ENCODE results near the gene HAVCR1. TPM values are rescaled to one million over a fixed set of nuclear protein-coding genes. Genes with fewer than 3 reads are reported as not detected.
"Not testable (repeated sequence)": the region's sequence is repeated elsewhere in the genome, so short reads cannot be mapped to it uniquely, and the experiment has no call there.

The HAVCR1 gene
- total RNA-seq, 1 experiment from 2014 or later: not detected

GRCh38 chr5:157050050-157050449 lies 8.9 kb downstream of the HAVCR1 start:
- ChIA-PET CTCF (interaction anchor here (0.6 to 1.9 kb wide), 2 partner anchors 82 to 1777 kb away, joined by 3 to 5 read pairs; no protein-coding TSS in a partner anchor), POLR2A (no interaction called here)
- intact Hi-C loops (cut with micrococcal nuclease): no loop called here
- BruUV-seq (replicated peaks): no TSS peak
- no peak for TF ChIP-seq CTCF (IDR thresholded peaks at IDR 0.05; ENCODE audit: unreplicated experiment)
- Mint-ChIP-seq H3K9me3 (ENCODE audit: unreplicated experiment) (no peaks in the 10 kb centered on the region), H3K4me1 (ENCODE audit: insufficient read depth, unreplicated experiment) (peaks cover 21% of the 10 kb centered on the region), H3K36me3 (ENCODE audit: insufficient read depth, unreplicated experiment) (no peaks in the 10 kb centered on the region), H3K4me3 (ENCODE audit: unreplicated experiment) (no peak overlapping the region), H3K27ac (ENCODE audit: low read depth, unreplicated experiment) (peak overlapping the region; percentile 8), H3K27me3 (ENCODE audit: insufficient read depth, unreplicated experiment) (no peaks in the 10 kb centered on the region)
- DNase-seq (ENCODE audit: unreplicated experiment): no peak

- H3K9me3 Mint-ChIP-seq (ENCODE audit: unreplicated experiment): no peaks in the 10 kb centered on the region
- H3K27me3 Mint-ChIP-seq (ENCODE audit: insufficient read depth, unreplicated experiment): no peaks in the 10 kb centered on the region
- CTCF ChIA-PET: interaction anchor here (0.7 to 1.9 kb wide), 2 partner anchors 26 to 82 kb away, joined by 4 to 5 read pairs; no protein-coding TSS in a partner anchor
- no peak for TF ChIP-seq CTCF (IDR thresholded peaks at IDR 0.05; ENCODE audit: unreplicated experiment)
- intact Hi-C loops (cut with micrococcal nuclease): no loop called here
- peak; percentile 42 for DNase-seq (ENCODE audit: unreplicated experiment)
- H3K36me3 Mint-ChIP-seq (ENCODE audit: insufficient read depth, unreplicated experiment): no peaks in the 10 kb centered on the region
- POLR2A ChIA-PET: no interaction called here
- peak overlapping the region; percentile 8 for H3K27ac Mint-ChIP-seq (ENCODE audit: low read depth, unreplicated experiment)
- H3K4me3 Mint-ChIP-seq (ENCODE audit: unreplicated experiment): no peak overlapping the region
- no TSS peak for BruUV-seq (replicated peaks)
- peaks cover 21% of the 10 kb centered on the region for H3K4me1 Mint-ChIP-seq (ENCODE audit: insufficient read depth, unreplicated experiment)
Observed at GRCh38 chr5:157049605-157050004, 9.3 kb downstream of the HAVCR1 start.

GRCh38 chr5:157047898-157048297 lies 11.0 kb downstream of the HAVCR1 start:
- ChIA-PET CTCF (interaction anchor here (0.6 to 1.8 kb wide), 4 partner anchors 21 to 862 kb away, joined by 3 to 6 read pairs (median 4); no protein-coding TSS in a partner anchor), POLR2A (no interaction called here)
- H3K4me3 Mint-ChIP-seq (ENCODE audit: unreplicated experiment): no peak overlapping the region
- no peaks in the 10 kb centered on the region for H3K36me3 Mint-ChIP-seq (ENCODE audit: insufficient read depth, unreplicated experiment)
- no peaks in the 10 kb centered on the region for H3K27me3 Mint-ChIP-seq (ENCODE audit: insufficient read depth, unreplicated experiment)
- peaks cover 26% of the 10 kb centered on the region for H3K4me1 Mint-ChIP-seq (ENCODE audit: insufficient read depth, unreplicated experiment)
- no peaks in the 10 kb centered on the region for H3K9me3 Mint-ChIP-seq (ENCODE audit: unreplicated experiment)
- H3K27ac Mint-ChIP-seq (ENCODE audit: low read depth, unreplicated experiment): no peak overlapping the region
- no TSS peak for BruUV-seq (replicated peaks)
- no peak for TF ChIP-seq CTCF (IDR thresholded peaks at IDR 0.05; ENCODE audit: unreplicated experiment)
- intact Hi-C loops (cut with micrococcal nuclease): no loop called here
- no peak for DNase-seq (ENCODE audit: unreplicated experiment)

GRCh38 chr5:157047016-157047415 lies 11.9 kb downstream of the HAVCR1 start:
- CTCF ChIA-PET: interaction anchor here (1.5 to 2.7 kb wide), 2 partner anchors 17 to 20 kb away, joined by 3 to 6 read pairs; no protein-coding TSS in a partner anchor
- H3K36me3 Mint-ChIP-seq (ENCODE audit: insufficient read depth, unreplicated experiment); H3K4me3 Mint-ChIP-seq (ENCODE audit: unreplicated experiment); H3K27me3 Mint-ChIP-seq (ENCODE audit: insufficient read depth, unreplicated experiment); BruUV-seq (replicated peaks); H3K9me3 Mint-ChIP-seq (ENCODE audit: unreplicated experiment); intact Hi-C loops (cut with micrococcal nuclease); DNase-seq (ENCODE audit: unreplicated experiment); H3K27ac Mint-ChIP-seq (ENCODE audit: low read depth, unreplicated experiment): not testable (repeated sequence)
- POLR2A ChIA-PET: interaction anchor here (0.9 kb wide), 1 partner anchor 96 kb away, joined by 3 read pairs; no protein-coding TSS in a partner anchor
- peaks cover 26% of the 10 kb centered on the region for H3K4me1 Mint-ChIP-seq (ENCODE audit: insufficient read depth, unreplicated experiment)
